SK-N-SH treated with all-trans-retinoic acid at 6 μM for 48 hours (cell line): ENCODE data around the gene GAREM1.

Experiments
- BACH2 ChIP-seq: fragments of 250-450 bp; sonication (Bioruptor Pico); IDR thresholded peaks from 2 replicates; pipeline ENCODE4 v1.9.0; 2021; ENCODE audit warnings: mild to moderate bottlenecking, borderline replicate concordance
- OSR1 ChIP-seq: fragments of 250-450 bp; sonication (Bioruptor Pico); IDR thresholded peaks from 2 replicates; pipeline ENCODE4 v1.8.0; 2022; ENCODE audit warnings: moderate library complexity, mild to moderate bottlenecking, inconsistent platforms
- TF ChIP-seq, protein P1 (sequence below): fragments of 250-450 bp; sonication (Bioruptor Pico); IDR thresholded peaks from 2 replicates; pipeline ENCODE4 v1.5.1; 2021; ENCODE audit warnings: mild to moderate bottlenecking, moderate library complexity
- TF ChIP-seq, protein P2 (sequence below): fragments of 250-450 bp; sonication (Bioruptor Pico); IDR thresholded peaks from 2 replicates; pipeline ENCODE4 v1.5.1; 2020; ENCODE audit warnings: low read depth, mild to moderate bottlenecking, moderate library complexity
- TF ChIP-seq, protein P3 (sequence below): fragments of 250-450 bp; sonication (Bioruptor Pico); IDR thresholded peaks from 2 replicates; pipeline ENCODE4 v1.8.0; 2020; ENCODE audit warnings: mild to moderate bottlenecking, moderate library complexity, borderline replicate concordance

DNA sequence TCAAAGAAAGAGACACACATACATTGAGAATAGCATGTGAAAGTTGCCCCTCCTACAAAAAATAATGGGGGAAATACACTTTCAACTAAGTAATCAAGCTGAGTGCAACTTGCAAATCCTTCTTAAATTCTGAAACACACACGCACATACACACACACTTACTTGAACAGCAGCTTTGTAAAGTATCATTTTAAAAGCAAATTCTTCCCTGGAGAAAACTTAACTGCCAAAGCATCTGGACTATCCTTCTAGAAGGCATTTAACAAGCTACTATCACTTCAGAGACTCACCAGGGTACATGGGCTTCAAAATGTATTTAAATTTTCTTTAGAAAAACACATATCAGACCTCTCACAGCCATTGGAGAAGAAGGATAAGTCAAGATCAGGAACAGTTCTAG, 15.3 kb downstream of the GAREM1 start:
- TF ChIP-seq, protein P1, sequence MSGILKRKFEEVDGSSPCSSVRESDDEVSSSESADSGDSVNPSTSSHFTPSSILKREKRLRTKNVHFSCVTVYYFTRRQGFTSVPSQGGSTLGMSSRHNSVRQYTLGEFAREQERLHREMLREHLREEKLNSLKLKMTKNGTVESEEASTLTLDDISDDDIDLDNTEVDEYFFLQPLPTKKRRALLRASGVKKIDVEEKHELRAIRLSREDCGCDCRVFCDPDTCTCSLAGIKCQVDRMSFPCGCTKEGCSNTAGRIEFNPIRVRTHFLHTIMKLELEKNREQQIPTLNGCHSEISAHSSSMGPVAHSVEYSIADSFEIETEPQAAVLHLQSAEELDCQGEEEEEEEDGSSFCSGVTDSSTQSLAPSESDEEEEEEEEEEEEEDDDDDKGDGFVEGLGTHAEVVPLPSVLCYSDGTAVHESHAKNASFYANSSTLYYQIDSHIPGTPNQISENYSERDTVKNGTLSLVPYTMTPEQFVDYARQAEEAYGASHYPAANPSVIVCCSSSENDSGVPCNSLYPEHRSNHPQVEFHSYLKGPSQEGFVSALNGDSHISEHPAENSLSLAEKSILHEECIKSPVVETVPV, result no peak
- TF ChIP-seq, protein P2, sequence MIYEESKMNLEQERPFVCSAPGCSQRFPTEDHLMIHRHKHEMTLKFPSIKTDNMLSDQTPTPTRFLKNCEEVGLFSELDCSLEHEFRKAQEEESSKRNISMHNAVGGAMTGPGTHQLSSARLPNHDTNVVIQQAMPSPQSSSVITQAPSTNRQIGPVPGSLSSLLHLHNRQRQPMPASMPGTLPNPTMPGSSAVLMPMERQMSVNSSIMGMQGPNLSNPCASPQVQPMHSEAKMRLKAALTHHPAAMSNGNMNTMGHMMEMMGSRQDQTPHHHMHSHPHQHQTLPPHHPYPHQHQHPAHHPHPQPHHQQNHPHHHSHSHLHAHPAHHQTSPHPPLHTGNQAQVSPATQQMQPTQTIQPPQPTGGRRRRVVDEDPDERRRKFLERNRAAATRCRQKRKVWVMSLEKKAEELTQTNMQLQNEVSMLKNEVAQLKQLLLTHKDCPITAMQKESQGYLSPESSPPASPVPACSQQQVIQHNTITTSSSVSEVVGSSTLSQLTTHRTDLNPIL (CRISPR knock-in tag), result no peak
- TF ChIP-seq BACH2 (CRISPR knock-in tag) (no peak), OSR1 (CRISPR knock-in tag) (no peak)
- TF ChIP-seq, protein P3, sequence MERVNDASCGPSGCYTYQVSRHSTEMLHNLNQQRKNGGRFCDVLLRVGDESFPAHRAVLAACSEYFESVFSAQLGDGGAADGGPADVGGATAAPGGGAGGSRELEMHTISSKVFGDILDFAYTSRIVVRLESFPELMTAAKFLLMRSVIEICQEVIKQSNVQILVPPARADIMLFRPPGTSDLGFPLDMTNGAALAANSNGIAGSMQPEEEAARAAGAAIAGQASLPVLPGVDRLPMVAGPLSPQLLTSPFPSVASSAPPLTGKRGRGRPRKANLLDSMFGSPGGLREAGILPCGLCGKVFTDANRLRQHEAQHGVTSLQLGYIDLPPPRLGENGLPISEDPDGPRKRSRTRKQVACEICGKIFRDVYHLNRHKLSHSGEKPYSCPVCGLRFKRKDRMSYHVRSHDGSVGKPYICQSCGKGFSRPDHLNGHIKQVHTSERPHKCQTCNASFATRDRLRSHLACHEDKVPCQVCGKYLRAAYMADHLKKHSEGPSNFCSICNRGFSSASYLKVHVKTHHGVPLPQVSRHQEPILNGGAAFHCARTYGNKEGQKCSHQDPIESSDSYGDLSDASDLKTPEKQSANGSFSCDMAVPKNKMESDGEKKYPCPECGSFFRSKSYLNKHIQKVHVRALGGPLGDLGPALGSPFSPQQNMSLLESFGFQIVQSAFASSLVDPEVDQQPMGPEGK (CRISPR knock-in tag), result no peak
